HL-60 (cell line): ENCODE results near the gene DIS3L2.

Experiments
- GABPA ChIP-seq: IDR thresholded peaks from 2 replicates; pipeline ENCODE4 v1.6.1; 2012; ENCODE audit warnings: low read depth
- POLR2AphosphoS5 ChIP-seq: IDR thresholded peaks from 2 replicates; pipeline ENCODE4 v1.6.1; 2012; ENCODE audit warnings: low read depth
- REST ChIP-seq: IDR thresholded peaks from 2 replicates; pipeline ENCODE4 v1.6.1; 2012; ENCODE audit warnings: low read depth; ENCODE audit not compliant: insufficient replicate concordance
- SPI1 ChIP-seq: IDR thresholded peaks from 2 replicates; pipeline ENCODE4 v1.6.1; 2012; ENCODE audit warnings: low read depth, mild to moderate bottlenecking, borderline replicate concordance
- TF ChIP-seq, protein P1 (sequence below): IDR thresholded peaks from one replicate; pipeline ENCODE4 v1.5.1; 2011; ENCODE audit warnings: low read length, control low read depth, inconsistent platforms; ENCODE audit not compliant: insufficient read depth

DNA sequence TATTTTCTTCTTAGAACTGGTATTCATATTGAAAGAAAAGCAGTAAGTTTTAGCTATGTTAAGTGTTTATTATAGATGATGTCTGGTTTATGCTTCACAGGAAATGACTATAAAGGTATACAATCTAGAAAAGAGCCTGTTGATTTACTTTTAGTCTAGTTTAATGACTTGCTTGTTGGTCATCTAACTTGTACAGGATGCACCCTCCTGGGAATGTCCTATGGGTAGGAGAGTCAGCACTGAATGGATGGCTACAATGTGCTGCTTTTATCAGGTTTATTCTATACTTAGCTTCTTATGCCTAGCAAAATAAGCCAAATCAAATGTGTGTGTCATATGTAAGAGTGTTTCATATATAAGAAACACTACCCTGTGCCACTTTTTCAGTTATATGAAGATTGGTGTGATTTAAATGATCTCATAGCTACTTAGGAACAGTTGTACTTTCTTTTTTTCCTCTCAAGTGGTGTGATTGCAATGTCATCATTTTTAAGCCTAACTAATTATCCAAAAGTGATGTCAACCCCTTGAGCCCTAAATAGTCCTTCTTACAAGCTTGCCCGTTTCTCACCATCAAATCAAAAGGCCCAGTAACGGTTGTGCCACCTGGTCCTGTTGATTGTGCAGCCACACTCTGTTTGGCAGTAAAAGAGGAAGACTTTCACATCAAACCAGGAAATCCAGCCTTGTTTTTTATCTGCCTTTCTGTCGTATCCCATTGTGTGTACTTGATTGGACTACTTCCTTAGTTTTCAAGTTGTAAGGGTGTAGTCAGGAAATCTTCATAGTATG, 176.0 kb downstream of the DIS3L2 start:
- TF ChIP-seq, protein P1, sequence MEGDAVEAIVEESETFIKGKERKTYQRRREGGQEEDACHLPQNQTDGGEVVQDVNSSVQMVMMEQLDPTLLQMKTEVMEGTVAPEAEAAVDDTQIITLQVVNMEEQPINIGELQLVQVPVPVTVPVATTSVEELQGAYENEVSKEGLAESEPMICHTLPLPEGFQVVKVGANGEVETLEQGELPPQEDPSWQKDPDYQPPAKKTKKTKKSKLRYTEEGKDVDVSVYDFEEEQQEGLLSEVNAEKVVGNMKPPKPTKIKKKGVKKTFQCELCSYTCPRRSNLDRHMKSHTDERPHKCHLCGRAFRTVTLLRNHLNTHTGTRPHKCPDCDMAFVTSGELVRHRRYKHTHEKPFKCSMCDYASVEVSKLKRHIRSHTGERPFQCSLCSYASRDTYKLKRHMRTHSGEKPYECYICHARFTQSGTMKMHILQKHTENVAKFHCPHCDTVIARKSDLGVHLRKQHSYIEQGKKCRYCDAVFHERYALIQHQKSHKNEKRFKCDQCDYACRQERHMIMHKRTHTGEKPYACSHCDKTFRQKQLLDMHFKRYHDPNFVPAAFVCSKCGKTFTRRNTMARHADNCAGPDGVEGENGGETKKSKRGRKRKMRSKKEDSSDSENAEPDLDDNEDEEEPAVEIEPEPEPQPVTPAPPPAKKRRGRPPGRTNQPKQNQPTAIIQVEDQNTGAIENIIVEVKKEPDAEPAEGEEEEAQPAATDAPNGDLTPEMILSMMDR = no peak
- no peak for TF ChIP-seq GABPA
- no peak for TF ChIP-seq POLR2AphosphoS5
- TF ChIP-seq REST = no peak
- peak; percentile 46; the same call in 1 of the 2 replicates for TF ChIP-seq SPI1
